Large intestine (tissue), 3 donors: ENCODE results near the gene FGF14. TPM values are rescaled to one million over a fixed set of nuclear protein-coding genes. Genes with fewer than 3 reads are reported as not detected.
A peak's percentile ranks its signal among the peaks of the same experiment; 100 is the strongest.

Experiments used
- DNase-seq, 2 donors: peaks; one replicate each; pipeline versions ENCODE4 v3.0.0 to v3.0.0-alpha.2; 2013
- H3K27ac ChIP-seq: one replicate; pipeline ENCODE4 v1.5.1; 2013; ENCODE audit warnings: low read length
- H3K27me3 ChIP-seq: 2 replicates; pipeline ENCODE4 v1.6.1; 2013; ENCODE audit warnings: low read length; ENCODE audit not compliant: control insufficient read depth, insufficient read depth
- H3K36me3 ChIP-seq: 2 replicates; pipeline ENCODE4 v1.6.1; 2013; ENCODE audit warnings: low read length; ENCODE audit not compliant: control insufficient read depth, insufficient read depth
- H3K4me1 ChIP-seq: one replicate; pipeline ENCODE4 v1.6.1; 2013; ENCODE audit warnings: low read length; ENCODE audit not compliant: control insufficient read depth, insufficient read depth
- H3K4me3 ChIP-seq: one replicate; pipeline ENCODE4 v1.5.1; 2013; ENCODE audit warnings: low read length
- H3K9me3 ChIP-seq: one replicate; pipeline ENCODE4 v1.6.1; 2013; ENCODE audit warnings: mild to moderate bottlenecking, low read depth, low read length, moderate library complexity; ENCODE audit not compliant: control insufficient read depth
- WGBS: methylation state at CpG from one replicate; pipeline ENCODE4 v1.1.5; 2013; ENCODE audit warnings: low lambda C conversion rate; ENCODE audit not compliant: insufficient coverage; 5-methylcytosine and 5-hydroxymethylcytosine counted together
- polyA plus RNA-seq: library from polyadenylated mRNA; unstranded; fragments of 120-200 nt; gene quantifications from one replicate; pipeline ENCODE4 v1.2.1, GENCODE V29; 2013

The FGF14 gene
- polyA plus RNA-seq, 1 donor = 2.1 TPM

- Histone ChIP-seq H3K9me3 (no peaks in the 10 kb centered on the region), H3K27ac (no peak overlapping the region), H3K4me1 (no peaks in the 10 kb centered on the region), H3K36me3 (no peaks in the 10 kb centered on the region), H3K4me3 (no peak overlapping the region), H3K27me3 (peaks cover 44% of the 10 kb centered on the region)
- no peak for DNase-seq
- 10% methylated on average over 4 of the region's 14 CpGs for WGBS
Observed at GRCh38 chr13:101917833-101918661, 483.8 kb downstream of the FGF14 start.

- no peak for DNase-seq
- Histone ChIP-seq H3K27me3 (peaks cover 44% of the 10 kb centered on the region), H3K36me3 (no peaks in the 10 kb centered on the region), H3K4me1 (no peaks in the 10 kb centered on the region), H3K9me3 (no peaks in the 10 kb centered on the region), H3K4me3 (no peak overlapping the region), H3K27ac (no peak overlapping the region)
- no CpG with 5 or more reads among the region's 16 CpGs for WGBS
Observed at GRCh38 chr13:101917475-101917810, 484.4 kb downstream of the FGF14 start.

- Histone ChIP-seq H3K4me1 (no peaks in the 10 kb centered on the region), H3K27me3 (peaks cover 44% of the 10 kb centered on the region), H3K4me3 (no peak overlapping the region), H3K9me3 (no peaks in the 10 kb centered on the region), H3K36me3 (no peaks in the 10 kb centered on the region), H3K27ac (no peak overlapping the region)
- WGBS = no CpG with 5 or more reads among the region's 73 CpGs
- no peak for DNase-seq
Observed at GRCh38 chr13:101916775-101917474, 484.9 kb downstream of the FGF14 start.

- H3K27me3 ChIP-seq = peaks cover 44% of the 10 kb centered on the region
- no CpG with 5 or more reads among the region's 62 CpGs for WGBS
- H3K27ac ChIP-seq = no peak overlapping the region
- DNase-seq = no peak
- no peaks in the 10 kb centered on the region for H3K36me3 ChIP-seq
- H3K9me3 ChIP-seq = no peaks in the 10 kb centered on the region
- H3K4me3 ChIP-seq = peak overlapping the region; percentile 6
- H3K4me1 ChIP-seq = no peaks in the 10 kb centered on the region
Observed at GRCh38 chr13:101916108-101916774, 485.6 kb downstream of the FGF14 start.

- H3K36me3 ChIP-seq = no peaks in the 10 kb centered on the region
- peak overlapping the region; percentile 6 for H3K4me3 ChIP-seq
- no peak for DNase-seq
- no peaks in the 10 kb centered on the region for H3K9me3 ChIP-seq
- H3K27ac ChIP-seq = no peak overlapping the region
- WGBS = 13% methylated on average over 3 of the region's 13 CpGs
- peaks cover 44% of the 10 kb centered on the region for H3K27me3 ChIP-seq
- no peaks in the 10 kb centered on the region for H3K4me1 ChIP-seq
Observed at GRCh38 chr13:101915755-101916107, 486.1 kb downstream of the FGF14 start.

- no peak for DNase-seq
- no peaks in the 10 kb centered on the region for H3K36me3 ChIP-seq
- no CpG with 5 or more reads among the region's 7 CpGs for WGBS
- H3K9me3 ChIP-seq = no peaks in the 10 kb centered on the region
- H3K27me3 ChIP-seq = peaks cover 44% of the 10 kb centered on the region
- H3K4me3 ChIP-seq = no peak overlapping the region
- no peaks in the 10 kb centered on the region for H3K4me1 ChIP-seq
- no peak overlapping the region for H3K27ac ChIP-seq
Observed at GRCh38 chr13:101915331-101915730, 486.5 kb downstream of the FGF14 start.

- Histone ChIP-seq H3K27me3 (peaks cover 20% of the 10 kb centered on the region), H3K9me3 (no peaks in the 10 kb centered on the region), H3K4me3 (no peak overlapping the region), H3K36me3 (no peaks in the 10 kb centered on the region), H3K4me1 (no peaks in the 10 kb centered on the region), H3K27ac (no peak overlapping the region)
- no peak for DNase-seq
- WGBS = no CpG with 5 or more reads among the region's 2 CpGs
Observed at GRCh38 chr13:101911752-101912151, 490.1 kb downstream of the FGF14 start.

- no CpG with 5 or more reads among the region's 3 CpGs for WGBS
- H3K27me3 ChIP-seq = no peaks in the 10 kb centered on the region
- no peak overlapping the region for H3K27ac ChIP-seq
- no peaks in the 10 kb centered on the region for H3K4me1 ChIP-seq
- no peak for DNase-seq
- H3K36me3 ChIP-seq = no peaks in the 10 kb centered on the region
- H3K9me3 ChIP-seq = no peaks in the 10 kb centered on the region
- H3K4me3 ChIP-seq = no peak overlapping the region
Observed at GRCh38 chr13:101903890-101904289, 498.0 kb downstream of the FGF14 start.

- H3K4me1 ChIP-seq = no peaks in the 10 kb centered on the region
- no peak overlapping the region for H3K27ac ChIP-seq
- H3K9me3 ChIP-seq = no peaks in the 10 kb centered on the region
- H3K27me3 ChIP-seq = no peaks in the 10 kb centered on the region
- H3K4me3 ChIP-seq = no peak overlapping the region
- no peaks in the 10 kb centered on the region for H3K36me3 ChIP-seq
- DNase-seq = no peak
Observed at GRCh38 chr13:101898676-101899075, 503.2 kb downstream of the FGF14 start.

- WGBS = no CpG with 5 or more reads among the region's 2 CpGs
- no peak overlapping the region for H3K4me3 ChIP-seq
- no peaks in the 10 kb centered on the region for H3K36me3 ChIP-seq
- no peaks in the 10 kb centered on the region for H3K4me1 ChIP-seq
- no peak overlapping the region for H3K27ac ChIP-seq
- no peaks in the 10 kb centered on the region for H3K9me3 ChIP-seq
- no peak for DNase-seq
- no peaks in the 10 kb centered on the region for H3K27me3 ChIP-seq
Observed at GRCh38 chr13:101896541-101896940, 505.3 kb downstream of the FGF14 start.
